Heart left ventricle (tissue), 16 donors: ENCODE results near the gene MXD3. TPM values are rescaled to one million over a fixed set of nuclear protein-coding genes. Genes with fewer than 3 reads are reported as not detected.
A peak's percentile ranks its signal among the peaks of the same experiment; 100 is the strongest.

Experiments
- ATAC-seq, 4 donors: fragments of 200-7000 bp; cut with Tn5 transposase; one replicate each; pipeline ENCODE4 v1.9.1; 2020 to 2022; ENCODE audit warnings: moderate library complexity in 4 of 4, mild to moderate bottlenecking in 3 of 4, moderate number of reproducible peaks in 1 of 4
- DNase-seq, 5 donors: peaks; one replicate each; pipeline ENCODE4 v3.0.0-alpha.2; 2020
- H3K27ac ChIP-seq, 12 donors: fragments of 200-600 bp; sonication (generic) in 4 of 12; one replicate each; pipeline versions ENCODE4 v1.5.0 to v1.8.0; 2016 to 2022; ENCODE audit warnings: mild to moderate bottlenecking in 2 of 12
- H3K27me3 ChIP-seq, 9 donors: fragments of 200-600 bp; sonication (generic) in 2 of 9; one replicate each; pipeline versions ENCODE4 v1.5.1 to v1.8.0; 2016 to 2022; ENCODE audit warnings: mild to moderate bottlenecking in 3 of 9
- H3K36me3 ChIP-seq, 9 donors: fragments of 200-600 bp; sonication (generic) in 2 of 9; one replicate each; pipeline versions ENCODE4 v1.5.0 to v1.8.0; 2018 to 2022; ENCODE audit warnings: mild to moderate bottlenecking in 2 of 9
- H3K4me1 ChIP-seq, 12 donors: fragments of 200-600 bp; sonication (generic) in 4 of 12; one replicate each; pipeline versions ENCODE4 v1.5.0 to v1.8.0; 2016 to 2022; ENCODE audit warnings: mild to moderate bottlenecking in 3 of 12
- H3K4me3 ChIP-seq, 12 donors: fragments of 200-600 bp; sonication (generic) in 4 of 12; one replicate each; pipeline versions ENCODE4 v1.5.0 to v1.8.0; 2017 to 2022; ENCODE audit warnings: mild to moderate bottlenecking in 9 of 12, moderate library complexity in 4 of 12
- H3K9me3 ChIP-seq, 12 donors: fragments of 200-600 bp; sonication (generic) in 4 of 12; one replicate each; pipeline versions ENCODE4 v1.5.0 to v1.8.0; 2016 to 2022; ENCODE audit warnings: mild to moderate bottlenecking in 1 of 12
- CTCF ChIP-seq, 12 donors: fragments of 200-600 bp; sonication (generic) in 4 of 12; IDR thresholded peaks; one replicate each; pipeline versions ENCODE4 v1.5.0 to v1.8.0; 2018 to 2022; ENCODE audit warnings: antibody characterized with exemption in 12 of 12, mild to moderate bottlenecking in 5 of 12
- POLR2A ChIP-seq, 2 donors: fragments of 450-650 bp; IDR thresholded peaks; one replicate each; pipeline ENCODE4 v1.6.1; 2017; ENCODE audit warnings: antibody characterized with exemption in 2 of 2, mild to moderate bottlenecking in 2 of 2, moderate library complexity in 2 of 2
- WGBS, 4 donors: extraction: QIAGEN DNeasy Blood & Tissue Kit in 2 of 4; methylation state at CpG; one replicate each; pipeline versions ENCODE4 v1.1.5 to v1.1.7; 2013 to 2018; 5-methylcytosine and 5-hydroxymethylcytosine counted together
- intact Hi-C, 10 donors: fragments of 100-400 bp; cut with DNase I; formaldehyde crosslinking; loops; one replicate each; pipeline versions ENCODE4 v1.11.1 to v1.14.2; 2022
- polyA plus RNA-seq, 2 donors: library from polyadenylated mRNA; stranded (reverse); fragments of 200-250 nt; gene quantifications; one replicate each; pipeline ENCODE4 v1.2.3, GENCODE V29; 2013
- total RNA-seq, 9 donors: library from RNA; depleted of rRNA in 2 of 9; stranded (reverse); fragments of >200 nt in 2 of 9; fragmentation: NEBNext Ultra II Directional in 3 of 9; extraction: Animal tissue kit (Norgen Biotek cat#: 25700) in 3 of 9; gene quantifications; one replicate each; pipeline versions ENCODE4 v1.1.0 to v1.2.4, GENCODE V29; 2016 to 2023
- donor health status: ischemic (EF 13 %, LVEDD 7.1; RV severe dilation, severe dysfunction).
- donor health status: healthy with polysubstance abuse.
- donor health status: DM: no; HTN: yes; CAD: no.
- donor health status: DM: no; HTN: no; CAD: no.
- donor health status: ischemic (EF 25% LVEDD 6.9; RV normal size, moderate dysfunction).
- donor health status: ischemic (EF 25% LVEDD 5.7; RV mildly dilated, moderate dysfunction).
- donor health status: healthy.
- donor health status: DM: yes; HTN: yes; CAD: no.
- donor health status: ischemic (EF 35%, LVEDD 5.7; RV mildly dilated, moderate dysfunction).
- donor health status: nonischemic (EF 11% LVEDD 7.7; RV severe dilation, severe dysfunction).
- donor health status: DM: yes; HTN: yes; CAD: no.
- donor health status: PGD.
- donor health status: ischemic (EF 29% LVEDD 5.4; RV normal size, mild dysfunction).
- donor health status: nonischemic (EF 23%, LVEDD 6.1; RV moderate dilation, normal function).

Gene MXD3
- total and polyA plus RNA-seq, 11 donors, result 0.52 to 9.1 (median 2.5) TPM

DNA sequence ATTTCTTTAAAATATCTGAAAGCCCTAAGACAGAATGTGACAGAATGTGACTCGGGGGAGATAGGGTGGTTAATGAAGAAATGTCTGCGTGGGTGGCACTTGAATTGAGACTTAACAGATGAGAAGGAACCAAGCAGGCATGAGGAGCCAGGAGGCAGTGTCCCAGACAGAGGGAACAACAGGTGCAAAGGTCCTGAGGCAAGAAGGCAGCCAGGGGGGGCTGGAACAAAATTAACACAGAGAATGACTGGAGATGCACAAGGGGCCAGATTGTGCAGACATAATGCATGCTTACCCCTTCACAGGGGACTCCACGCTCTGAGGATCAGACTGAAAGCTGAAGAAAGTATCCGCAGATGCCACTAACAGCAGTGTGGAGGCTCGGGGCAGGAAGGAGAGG lies 38.1 kb upstream of the MXD3 start:
- no peak for TF ChIP-seq POLR2A (IDR thresholded peaks at IDR 0.05)
- TF ChIP-seq CTCF (IDR thresholded peaks at IDR 0.05), result no peak
- intact Hi-C loops, result loop anchor here in 1 of 10 donors (2.0 kb wide), 1 partner anchor 37 kb away; no protein-coding TSS in a partner anchor
- H3K4me3 ChIP-seq, result peak overlapping the region in 5 of 12 donors; percentile 78 to 100 (median 92)
- peaks cover 0 to 48% (median 34%) of the 10 kb centered on the region in 9 donors for H3K36me3 ChIP-seq
- H3K9me3 ChIP-seq, result no peaks in the 10 kb centered on the region
- no peak for ATAC-seq
- WGBS, 4 donors, result 86 to 90% (median 88%) methylated on average over 5 of the region's 5 CpGs
- H3K27ac ChIP-seq, result no peak overlapping the region
- no peak for DNase-seq
- H3K27me3 ChIP-seq, result no peaks in the 10 kb centered on the region
- H3K4me1 ChIP-seq, result peaks cover 9 to 57% (median 26%) of the 10 kb centered on the region in 12 donors

DNA sequence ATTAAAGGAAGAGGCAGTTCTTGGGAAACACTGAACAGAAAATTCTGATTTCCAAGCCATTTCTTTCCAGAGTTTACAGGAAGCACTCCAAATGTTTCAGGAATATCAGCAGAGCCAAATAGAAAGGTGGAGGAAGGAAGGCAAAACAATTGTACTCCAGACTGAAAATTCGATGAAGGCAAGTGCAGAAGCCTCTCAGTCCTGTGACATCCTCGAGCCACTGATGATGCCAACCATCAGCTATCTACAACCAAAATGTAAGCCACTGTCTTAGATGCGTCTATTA lies 37.6 kb upstream of the MXD3 start:
- DNase-seq (no peak), ATAC-seq (no peak)
- Histone ChIP-seq H3K27ac (no peak overlapping the region), H3K9me3 (no peaks in the 10 kb centered on the region), H3K36me3 (peaks cover 0 to 52% (median 34%) of the 10 kb centered on the region in 9 donors), H3K27me3 (no peaks in the 10 kb centered on the region), H3K4me1 (peaks cover 9 to 53% (median 26%) of the 10 kb centered on the region in 12 donors), H3K4me3 (no peak overlapping the region)
- 60 to 66% (median 63%) methylated on average over 3 of the region's 3 CpGs for WGBS, 4 donors
- intact Hi-C loops, result loop anchor here in 1 of 10 donors (2.0 kb wide), 1 partner anchor 37 kb away; no protein-coding TSS in a partner anchor
- no peak for TF ChIP-seq POLR2A (IDR thresholded peaks at IDR 0.05)
- no peak for TF ChIP-seq CTCF (IDR thresholded peaks at IDR 0.05)

- DNase-seq (no peak), ATAC-seq (no peak)
- 87 to 95% (median 88%) methylated on average over 4 of the region's 4 CpGs for WGBS, 4 donors
- intact Hi-C loops, result loop anchor here in 1 of 10 donors (2.0 kb wide), 1 partner anchor 35 kb away; no protein-coding TSS in a partner anchor
- no peak overlapping the region for H3K27ac ChIP-seq
- H3K27me3 ChIP-seq, result no peaks in the 10 kb centered on the region
- no peaks in the 10 kb centered on the region for H3K9me3 ChIP-seq
- H3K36me3 ChIP-seq, result peaks cover 0 to 68% (median 39%) of the 10 kb centered on the region in 9 donors
- peaks cover 9 to 49% (median 26%) of the 10 kb centered on the region in 12 donors for H3K4me1 ChIP-seq
- TF ChIP-seq CTCF (IDR thresholded peaks at IDR 0.05) (no peak), POLR2A (IDR thresholded peaks at IDR 0.05) (no peak)
- no peak overlapping the region for H3K4me3 ChIP-seq
Measured at GRCh38 chr5:177347699-177348098, 36.0 kb upstream of the MXD3 start.

- TF ChIP-seq CTCF (IDR thresholded peaks at IDR 0.05) (no peak), POLR2A (IDR thresholded peaks at IDR 0.05) (no peak)
Measured at GRCh38 chr5:177346820-177347219, 35.1 kb upstream of the MXD3 start.

More at GRCh38 chr5:177346820-177347219, 35.1 kb upstream of the MXD3 start:
- Histone ChIP-seq H3K36me3 (peaks cover 0 to 76% (median 46%) of the 10 kb centered on the region in 9 donors), H3K9me3 (no peaks in the 10 kb centered on the region), H3K27me3 (no peaks in the 10 kb centered on the region), H3K27ac (no peak overlapping the region), H3K4me3 (no peak overlapping the region), H3K4me1 (peaks cover 9 to 43% (median 22%) of the 10 kb centered on the region in 12 donors)
- WGBS, 4 donors, result 73 to 88% (median 77%) methylated on average over 4 of the region's 4 CpGs
- DNase-seq (no peak), ATAC-seq (no peak)
- intact Hi-C loops, result no loop called here
